Endometrial microvascular endothelial cells (primary cell): ENCODE measurements around the gene ATP11C. TPM values are rescaled to one million over a fixed set of nuclear protein-coding genes. Genes with fewer than 3 reads are reported as not detected.
"Not testable (repeated sequence)": the region's sequence is repeated elsewhere in the genome, so short reads cannot be mapped to it uniquely, and the experiment has no call there.

Experiments used
- in situ Hi-C: cut with HindIII; loops from 2 replicates; pipeline ENCODE4 v1.10.0; 2017; ENCODE audit warnings: low sequenced_read_pairs, low pct_unique_long_range_greater_than_20kb; ENCODE audit errors: inconsistent ontology term
- total RNA-seq: library from RNA; depleted of rRNA; stranded (reverse); fragments of >200 nt; gene quantifications from one replicate; pipeline ENCODE4 v1.2.3, GENCODE V29; 2015; ENCODE audit errors: inconsistent ontology term

Gene ATP11C
- total RNA-seq, 1 donor from 2014 or later: 42.6 TPM

- in situ Hi-C loops: no loop called here
These were observed 55.0 kb downstream of the ATP11C start for GRCh38 chrX:139877710-139878414.

GRCh38 chrX:139875841-139876240, 57.0 kb downstream of the ATP11C start:
- in situ Hi-C loops: no loop called here

GRCh38 chrX:139869796-139870195, 63.1 kb downstream of the ATP11C start:
- in situ Hi-C loops: no loop called here

- in situ Hi-C loops: no loop called here
These were observed 68.2 kb downstream of the ATP11C start for GRCh38 chrX:139864640-139865039.

GRCh38 chrX:139862208-139862607, 70.6 kb downstream of the ATP11C start:
- in situ Hi-C loops: no loop called here

GRCh38 chrX:139856826-139857225, 76.0 kb downstream of the ATP11C start:
- in situ Hi-C loops: not testable (repeated sequence)

- in situ Hi-C loops: no loop called here
These were observed 81.1 kb downstream of the ATP11C start for GRCh38 chrX:139851730-139852129.

- in situ Hi-C loops: no loop called here
These were observed 81.9 kb downstream of the ATP11C start for GRCh38 chrX:139850968-139851367.

- in situ Hi-C loops: no loop called here
These were observed 88.0 kb downstream of the ATP11C start for GRCh38 chrX:139844884-139845283.

- in situ Hi-C loops: no loop called here
These were observed 88.7 kb downstream of the ATP11C start for GRCh38 chrX:139844163-139844562.

GRCh38 chrX:139842326-139843185, 90.3 kb downstream of the ATP11C start:
- in situ Hi-C loops: no loop called here

- in situ Hi-C loops: loop anchor here (10.0 kb wide), 1 partner anchor 88 kb away; no protein-coding TSS in a partner anchor
These were observed 96.5 kb downstream of the ATP11C start for GRCh38 chrX:139836335-139836734.

GRCh38 chrX:139834879-139835278, 98.0 kb downstream of the ATP11C start:
- in situ Hi-C loops: loop anchor here (10.0 kb wide), 1 partner anchor 90 kb away; no protein-coding TSS in a partner anchor

GRCh38 chrX:139832718-139833309, 100.0 kb downstream of the ATP11C start:
- in situ Hi-C loops: loop anchor here (10.0 kb wide), 1 partner anchor 92 kb away; no protein-coding TSS in a partner anchor

- in situ Hi-C loops: loop anchor here (10.0 kb wide), 1 partner anchor 93 kb away; no protein-coding TSS in a partner anchor
These were observed 101.0 kb downstream of the ATP11C start for GRCh38 chrX:139831675-139832456.

- in situ Hi-C loops: loop anchor here (10.0 kb wide), 1 partner anchor 94 kb away; no protein-coding TSS in a partner anchor
These were observed 101.8 kb downstream of the ATP11C start for GRCh38 chrX:139831017-139831416.

GRCh38 chrX:139828830-139829229, 104.0 kb downstream of the ATP11C start:
- in situ Hi-C loops: no loop called here

GRCh38 chrX:139828033-139828432, 104.8 kb downstream of the ATP11C start:
- in situ Hi-C loops: no loop called here
